IMR-90 (cell line): ENCODE data around the gene C22orf31. TPM values are rescaled to one million over a fixed set of nuclear protein-coding genes. Genes with fewer than 3 reads are reported as not detected.

ENCODE experiments used
- ATAC-seq: fragments of 200-7000 bp; cut with Tn5 transposase; 2 replicates; pipeline ENCODE4 v1.9.1; 2020; ENCODE audit warnings: low read depth, mild to moderate bottlenecking, moderate library complexity
- BruUV-seq: library from RNA; stranded (reverse); fragments of 400-500 nt; replicated peaks from 2 replicates; lab custom pipeline; 2021; lab: Mats Ljungman, UMichigan
- CTCF ChIA-PET: fragments of 300-600 bp; formaldehyde crosslinking; extraction: SDS; loops from one replicate; lab custom pipeline; 2021; ENCODE audit warnings: antibody characterized with exemption; lab: Yijun Ruan, JAX
- POLR2A ChIA-PET: fragments of 300-600 bp; sonication (Branson Sonifier 250); formaldehyde crosslinking; loops from one replicate; lab custom pipeline; 2022; ENCODE audit warnings: antibody characterized with exemption; ENCODE audit not compliant: unreplicated experiment; lab: Charles Lee
- DNase-seq: peaks from one replicate; pipeline ENCODE4 v3.0.0; 2013
- H2AFZ ChIP-seq: replicated peaks from 2 replicates; pipeline ENCODE3; 2013; ENCODE audit warnings: low read length, mild to moderate bottlenecking; ENCODE audit not compliant: poor library complexity
- H2AK5ac ChIP-seq: 2 replicates; pipeline ENCODE4 v1.6.1; 2013; ENCODE audit warnings: low read depth, low read length, inconsistent platforms
- H2AK9ac ChIP-seq: replicated peaks from 2 replicates; pipeline ENCODE3; 2013; ENCODE audit warnings: mild to moderate bottlenecking, low read depth, low read length, moderate library complexity; ENCODE audit not compliant: poor library complexity
- H2BK120ac ChIP-seq: 2 replicates; pipeline ENCODE4 v1.6.1; 2013; ENCODE audit warnings: low read depth, low read length, inconsistent platforms
- H2BK15ac ChIP-seq: 3 replicates; pipeline ENCODE4 v1.6.1; 2013; ENCODE audit warnings: low read depth, low read length, inconsistent platforms
- H2BK20ac ChIP-seq: 2 replicates; pipeline ENCODE4 v1.6.1; 2013; ENCODE audit warnings: low read depth, mild to moderate bottlenecking, inconsistent platforms, low read length, moderate library complexity
- H2BK5ac ChIP-seq: 2 replicates; pipeline ENCODE4 v1.6.1; 2013; ENCODE audit warnings: mild to moderate bottlenecking, low read depth, low read length, inconsistent platforms; ENCODE audit not compliant: poor library complexity, severe bottlenecking
- H3K14ac ChIP-seq: replicated peaks from 2 replicates; pipeline ENCODE4 v1.6.1; 2013; ENCODE audit warnings: low read depth, low read length, inconsistent platforms
- H3K18ac ChIP-seq: 2 replicates; pipeline ENCODE4 v1.6.1; 2013; ENCODE audit warnings: low read depth, low read length, control low read depth
- H3K23ac ChIP-seq: 2 replicates; pipeline ENCODE4 v1.6.1; 2013; ENCODE audit warnings: low read depth, low read length, inconsistent platforms
- H3K27ac ChIP-seq: 2 replicates; pipeline ENCODE4 v1.5.1; 2013; ENCODE audit warnings: mild to moderate bottlenecking, control low read depth, low read length; ENCODE audit not compliant: insufficient read depth
- H3K27me3 ChIP-seq: 2 replicates; pipeline ENCODE4 v1.6.1; 2013; ENCODE audit warnings: low read length; ENCODE audit not compliant: control insufficient read depth, insufficient read depth
- H3K36me3 ChIP-seq: 2 replicates; pipeline ENCODE4 v1.6.1; 2013; ENCODE audit warnings: low read length, mixed read lengths; ENCODE audit not compliant: control insufficient read depth, insufficient read depth
- H3K4ac ChIP-seq: 2 replicates; pipeline ENCODE4 v1.6.1; 2013; ENCODE audit warnings: low read depth, low read length, inconsistent platforms
- H3K4me1 ChIP-seq: 2 replicates; pipeline ENCODE4 v1.6.1; 2013; ENCODE audit warnings: low read length, mixed read lengths; ENCODE audit not compliant: control insufficient read depth, insufficient read depth
- H3K4me2 ChIP-seq: 2 replicates; pipeline ENCODE4 v1.6.1; 2013; ENCODE audit warnings: low read depth, mild to moderate bottlenecking, control low read depth, low read length, moderate library complexity
- H3K4me3 ChIP-seq: 2 replicates; pipeline ENCODE4 v1.5.1; 2013; ENCODE audit warnings: low read depth, mild to moderate bottlenecking, control low read depth, low read length, moderate library complexity; ENCODE audit not compliant: insufficient read depth
- H3K56ac ChIP-seq: 2 replicates; pipeline ENCODE4 v1.6.1; 2013; ENCODE audit warnings: low read length, inconsistent platforms; ENCODE audit not compliant: insufficient read depth; ENCODE audit errors: extremely low read depth
- H3K79me1 ChIP-seq, 2 experiments: 2 replicates each; pipeline ENCODE4 v1.6.1; 2013; ENCODE audit warnings: low read length in 2 of 2, inconsistent platforms in 1 of 2, low read depth in 1 of 2
- H3K9ac ChIP-seq: 2 replicates; pipeline ENCODE4 v1.6.1; 2013; ENCODE audit warnings: low read depth, low read length, control low read depth
- H3K9me1 ChIP-seq: 2 replicates; pipeline ENCODE4 v1.6.1; 2013; ENCODE audit warnings: low read length, inconsistent platforms; ENCODE audit not compliant: insufficient read depth
- H3K9me3 ChIP-seq: 2 replicates; pipeline ENCODE4 v1.6.1; 2013; ENCODE audit warnings: low read length; ENCODE audit not compliant: control insufficient read depth, insufficient read depth
- H4K20me1 ChIP-seq: 2 replicates; pipeline ENCODE4 v1.6.1; 2013; ENCODE audit warnings: low read length, inconsistent platforms; ENCODE audit not compliant: insufficient read depth
- H4K5ac ChIP-seq: 2 replicates; pipeline ENCODE4 v1.6.1; 2013; ENCODE audit warnings: mild to moderate bottlenecking, low read depth, low read length, control low read depth
- H4K8ac ChIP-seq, 2 experiments: 2 replicates each; pipeline ENCODE4 v1.6.1; 2013; ENCODE audit warnings: low read depth in 2 of 2, low read length in 2 of 2, control low read depth in 1 of 2, inconsistent platforms in 1 of 2
- H4K91ac ChIP-seq: 2 replicates; pipeline ENCODE4 v1.6.1; 2013; ENCODE audit warnings: low read depth, low read length, inconsistent platforms; ENCODE audit not compliant: insufficient read depth
- BHLHE40 ChIP-seq: fragments of 150-350 bp; IDR thresholded peaks from 2 replicates; pipeline ENCODE4 v1.6.1; 2016; ENCODE audit warnings: mild to moderate bottlenecking, low read depth, low read length
- CEBPB ChIP-seq: IDR thresholded peaks from 2 replicates; pipeline ENCODE4 v1.6.1; 2012; ENCODE audit warnings: low read depth, low read length, improper control_type of control experiment
- CHD1 ChIP-seq: IDR thresholded peaks from 2 replicates; pipeline ENCODE4 v1.6.1; 2012; ENCODE audit warnings: low read depth, low read length, improper control_type of control experiment
- FOS ChIP-seq: fragments of 150-350 bp; IDR thresholded peaks from 2 replicates; pipeline ENCODE4 v1.6.1; 2016; ENCODE audit warnings: low read depth, low read length
- MAFK ChIP-seq: IDR thresholded peaks from 2 replicates; pipeline ENCODE4 v1.6.1; 2012; ENCODE audit warnings: low read depth, low read length, improper control_type of control experiment
- MAZ ChIP-seq: IDR thresholded peaks from 2 replicates; pipeline ENCODE4 v1.6.1; 2012; ENCODE audit warnings: low read depth, mild to moderate bottlenecking, low read length, improper control_type of control experiment, moderate library complexity, borderline replicate concordance
- MXI1 ChIP-seq: IDR thresholded peaks from 2 replicates; pipeline ENCODE4 v1.6.1; 2012; ENCODE audit warnings: low read depth, mild to moderate bottlenecking, low read length, moderate library complexity, borderline replicate concordance
- NFE2L2 ChIP-seq: fragments of 150-350 bp; IDR thresholded peaks from 2 replicates; pipeline ENCODE4 v1.6.1; 2016; ENCODE audit warnings: low read depth, mild to moderate bottlenecking, low read length
- POLR2A ChIP-seq: IDR thresholded peaks from 2 replicates; pipeline ENCODE4 v1.6.1; 2012; ENCODE audit warnings: mild to moderate bottlenecking, low read depth, low read length
- RAD21 ChIP-seq: IDR thresholded peaks from 2 replicates; pipeline ENCODE4 v1.6.1; 2012; ENCODE audit warnings: low read length, improper control_type of control experiment
- RFX5 ChIP-seq: IDR thresholded peaks from 2 replicates; pipeline ENCODE4 v1.8.0; 2012; ENCODE audit warnings: low read depth, mild to moderate bottlenecking, low read length, moderate library complexity
- SMC3 ChIP-seq: fragments of 150-350 bp; IDR thresholded peaks from 2 replicates; pipeline ENCODE4 v1.6.1; 2016; ENCODE audit warnings: low read depth, mild to moderate bottlenecking, antibody characterized with exemption, low read length, moderate library complexity
- WGBS, 2 experiments: methylation state at CpG; one replicate each; pipeline versions ENCODE4 v1.1.5 to v1.1.7; 2013; ENCODE audit warnings: missing lambda C conversion rate in 2 of 2; ENCODE audit not compliant: insufficient read length in 1 of 2; ENCODE audit errors: extremely low coverage in 2 of 2; 5-methylcytosine and 5-hydroxymethylcytosine counted together
- dilution Hi-C: fragments of 300-500 bp; cut with HindIII; formaldehyde crosslinking; loops from one replicate; pipeline ENCODE4 v1.14.3; 2018; ENCODE audit warnings: low sequenced_read_pairs; ENCODE audit not compliant: unreplicated experiment
- in situ Hi-C: fragments of 300-500 bp; cut with MboI; formaldehyde crosslinking; loops from 3 replicates; pipeline ENCODE4 v1.14.3; 2019; ENCODE audit warnings: low sequenced_read_pairs, inconsistent platforms, mixed read lengths
- intact Hi-C: fragments of 100-400 bp; cut with micrococcal nuclease; formaldehyde crosslinking; loops from 2 replicates; pipeline ENCODE4 v1.10.0; 2022
- polyA plus RNA-seq, 3 experiments: library from polyadenylated mRNA; depleted of rRNA; stranded (reverse); fragments of >200 nt; gene quantifications; 2 replicates each; pipeline ENCODE4 v1.2.3, GENCODE V29; 2012; ENCODE audit warnings: low replicate concordance in 1 of 3
- total RNA-seq: library from RNA; depleted of rRNA; stranded (reverse); fragments of >200 nt; gene quantifications from 2 replicates; pipeline ENCODE4 v1.2.3, GENCODE V29; 2012
- TF ChIP-seq, protein P1 (sequence below): fragments of 150-350 bp; IDR thresholded peaks from 2 replicates; pipeline ENCODE4 v1.6.1; 2017; ENCODE audit warnings: mild to moderate bottlenecking, antibody characterized with exemption, low read length, low read depth
- TF ChIP-seq, protein P2 (sequence below): fragments of 150-350 bp; IDR thresholded peaks from 2 replicates; pipeline ENCODE4 v1.6.1; 2016; ENCODE audit warnings: low read depth, mild to moderate bottlenecking, low read length, moderate library complexity, borderline replicate concordance

Gene C22orf31
- total and polyA plus RNA-seq, 2 of the 4 experiments (the other 2 are of a cell fraction), result not detected

- H3K18ac ChIP-seq, result no peak overlapping the region
- no peak overlapping the region for H3K56ac ChIP-seq
- no peak overlapping the region for H3K4me3 ChIP-seq
- WGBS, 2 experiments, result 33% methylated on average over 3 of the region's 13 CpGs; no CpG with 5 or more reads in 1 of the 2 experiments
- ATAC-seq, result peak; percentile 12; the same call in 1 of the 2 replicates
- no peak overlapping the region for H2BK20ac ChIP-seq
- dilution Hi-C loops (no loop called here), intact Hi-C loops (no loop called here), in situ Hi-C loops (no loop called here)
- H3K4ac ChIP-seq, result no peak overlapping the region
- no TSS peak for BruUV-seq
- H3K27ac ChIP-seq, result no peak overlapping the region
- no peaks in the 10 kb centered on the region for H3K79me1 ChIP-seq
- DNase-seq, result peak; percentile 30
- no peak overlapping the region for H2BK5ac ChIP-seq
- H3K4me1 ChIP-seq, result peaks cover 17% of the 10 kb centered on the region
- no peak overlapping the region for H2BK120ac ChIP-seq
- no peak overlapping the region for H3K4me2 ChIP-seq
- H3K14ac ChIP-seq, result no peak overlapping the region
- H4K91ac ChIP-seq, result no peak overlapping the region
- no peaks in the 10 kb centered on the region for H3K27me3 ChIP-seq
- H3K23ac ChIP-seq, result no peak overlapping the region
- ChIA-PET POLR2A (no interaction called here), CTCF (no interaction called here)
- no peaks in the 10 kb centered on the region for H3K9me3 ChIP-seq
- no peak overlapping the region for H2BK15ac ChIP-seq
- no peaks in the 10 kb centered on the region for H4K20me1 ChIP-seq
- H2AK5ac ChIP-seq, result 0 out of 2 replicates have a peak overlapping the region, but pooled peaks have one; percentile 0
- no peak overlapping the region for H2AK9ac ChIP-seq
- H3K9me1 ChIP-seq, result peaks cover 6% of the 10 kb centered on the region; the same call in 1 of the 2 replicates
- H2AFZ ChIP-seq, result peak overlapping the region; percentile 24
- H3K9ac ChIP-seq, result no peak overlapping the region
- H4K5ac ChIP-seq, result no peak overlapping the region
- H3K36me3 ChIP-seq, result peaks cover 5% of the 10 kb centered on the region; the same call in 1 of the 2 replicates
- no peak overlapping the region for H4K8ac ChIP-seq
- TF ChIP-seq POLR2A (no peak), MAZ (no peak), BHLHE40 (no peak), MAFK (no peak), CEBPB (no peak), FOS (no peak), CHD1 (no peak), RAD21 (no peak), SMC3 (no peak), NFE2L2 (no peak), MXI1 (no peak), RFX5 (no peak)
- TF ChIP-seq, protein P1, sequence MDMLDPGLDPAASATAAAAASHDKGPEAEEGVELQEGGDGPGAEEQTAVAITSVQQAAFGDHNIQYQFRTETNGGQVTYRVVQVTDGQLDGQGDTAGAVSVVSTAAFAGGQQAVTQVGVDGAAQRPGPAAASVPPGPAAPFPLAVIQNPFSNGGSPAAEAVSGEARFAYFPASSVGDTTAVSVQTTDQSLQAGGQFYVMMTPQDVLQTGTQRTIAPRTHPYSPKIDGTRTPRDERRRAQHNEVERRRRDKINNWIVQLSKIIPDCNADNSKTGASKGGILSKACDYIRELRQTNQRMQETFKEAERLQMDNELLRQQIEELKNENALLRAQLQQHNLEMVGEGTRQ, result no peak
- TF ChIP-seq, protein P2, sequence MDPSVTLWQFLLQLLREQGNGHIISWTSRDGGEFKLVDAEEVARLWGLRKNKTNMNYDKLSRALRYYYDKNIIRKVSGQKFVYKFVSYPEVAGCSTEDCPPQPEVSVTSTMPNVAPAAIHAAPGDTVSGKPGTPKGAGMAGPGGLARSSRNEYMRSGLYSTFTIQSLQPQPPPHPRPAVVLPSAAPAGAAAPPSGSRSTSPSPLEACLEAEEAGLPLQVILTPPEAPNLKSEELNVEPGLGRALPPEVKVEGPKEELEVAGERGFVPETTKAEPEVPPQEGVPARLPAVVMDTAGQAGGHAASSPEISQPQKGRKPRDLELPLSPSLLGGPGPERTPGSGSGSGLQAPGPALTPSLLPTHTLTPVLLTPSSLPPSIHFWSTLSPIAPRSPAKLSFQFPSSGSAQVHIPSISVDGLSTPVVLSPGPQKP, result no peak
Measured at GRCh38 chr22:29096736-29097669, 35.4 kb upstream of the C22orf31 start.
